Measurements from ENCODE around the gene RHOT2. TPM values are rescaled to one million over a fixed set of nuclear protein-coding genes. Genes with fewer than 3 reads are reported as not detected.
A peak's percentile ranks its signal among the peaks of the same experiment; 100 is the strongest.

The RHOT2 gene
- 10 to 100 TPM; 62.0 to 80.4 TPM for total RNA-seq

GRCh38 chr16:667780-668518, at the start of gene RHOT2:
RHOT2 (plus strand) TSS chr16:668132; CDS start chr16:668200, 68 bp downstream.
- peak within 1 kb of the TSS; percentile 68 to 78 for H3K27ac ChIP-seq
- peak; percentile 85 for ATAC-seq (ENCODE audit: insufficient number of reproducible peaks, low FRiP score, low read depth)
- H3K4me1 ChIP-seq (ENCODE audit: control insufficient read depth in 1 of 2, low read depth in 2 of 2), result peaks cover 7 to 19% of the 10 kb centered on the region in 2 donors
- H3K4me3 ChIP-seq, result peak within 1 kb of the TSS; percentile 91
- peak; percentile 80 for TF ChIP-seq CTCF (IDR thresholded peaks at IDR 0.05)
- peak; percentile 72 for DNase-seq (ENCODE audit: low spot score)
- no peaks in the 10 kb centered on the region for H3K27me3 ChIP-seq (replicated peaks; ENCODE audit: insufficient read depth)
- peaks cover 33% of the 10 kb centered on the region for H3K36me3 ChIP-seq
- no peaks in the 10 kb centered on the region for H3K9me3 ChIP-seq

GRCh38 chr16:619476-620100, 48.3 kb upstream of the RHOT2 start:
- TF ChIP-seq CTCF (IDR thresholded peaks at IDR 0.05), result no peak
- no peak for ATAC-seq (ENCODE audit: insufficient number of reproducible peaks, low FRiP score, low read depth)
- no peak for DNase-seq (ENCODE audit: low spot score)
- no peak overlapping the region for H3K27ac ChIP-seq
- H3K4me1 ChIP-seq (ENCODE audit: control insufficient read depth in 1 of 2, low read depth in 2 of 2), result no peaks in the 10 kb centered on the region
- H3K4me3 ChIP-seq, result no peak overlapping the region
- no peaks in the 10 kb centered on the region for H3K27me3 ChIP-seq (replicated peaks; ENCODE audit: insufficient read depth)
- H3K9me3 ChIP-seq, result no peaks in the 10 kb centered on the region
- H3K36me3 ChIP-seq, result no peaks in the 10 kb centered on the region

GRCh38 chr16:620700-621525, 47.0 kb upstream of the RHOT2 start:
- Histone ChIP-seq H3K36me3 (peaks cover 2% of the 10 kb centered on the region), H3K27ac (no peak overlapping the region), H3K27me3 (replicated peaks; ENCODE audit: insufficient read depth) (no peaks in the 10 kb centered on the region), H3K4me1 (ENCODE audit: control insufficient read depth in 1 of 2, low read depth in 2 of 2) (no peaks in the 10 kb centered on the region), H3K4me3 (no peak overlapping the region), H3K9me3 (no peaks in the 10 kb centered on the region)
- no peak for TF ChIP-seq CTCF (IDR thresholded peaks at IDR 0.05)
- DNase-seq (ENCODE audit: low spot score) (no peak), ATAC-seq (ENCODE audit: insufficient number of reproducible peaks, low FRiP score, low read depth) (no peak)

GRCh38 chr16:621526-622105, 46.3 kb upstream of the RHOT2 start:
- no peaks in the 10 kb centered on the region for H3K9me3 ChIP-seq
- H3K27me3 ChIP-seq (replicated peaks; ENCODE audit: insufficient read depth), result no peaks in the 10 kb centered on the region
- no peaks in the 10 kb centered on the region for H3K4me1 ChIP-seq (ENCODE audit: control insufficient read depth in 1 of 2, low read depth in 2 of 2)
- H3K27ac ChIP-seq, result no peak overlapping the region
- DNase-seq (ENCODE audit: low spot score) (no peak), ATAC-seq (ENCODE audit: insufficient number of reproducible peaks, low FRiP score, low read depth) (no peak)
- H3K4me3 ChIP-seq, result no peak overlapping the region
- TF ChIP-seq CTCF (IDR thresholded peaks at IDR 0.05), result no peak
- H3K36me3 ChIP-seq, result peaks cover 4% of the 10 kb centered on the region

GRCh38 chr16:622920-623280, 45.0 kb upstream of the RHOT2 start:
- no peak overlapping the region for H3K4me3 ChIP-seq
- H3K27me3 ChIP-seq (replicated peaks; ENCODE audit: insufficient read depth), result no peaks in the 10 kb centered on the region
- DNase-seq (ENCODE audit: low spot score), result no peak
- ATAC-seq (ENCODE audit: insufficient number of reproducible peaks, low FRiP score, low read depth), result no peak
- H3K27ac ChIP-seq, result no peak overlapping the region
- H3K4me1 ChIP-seq (ENCODE audit: control insufficient read depth in 1 of 2, low read depth in 2 of 2), result no peaks in the 10 kb centered on the region
- no peak for TF ChIP-seq CTCF (IDR thresholded peaks at IDR 0.05)
- H3K36me3 ChIP-seq, result peaks cover 10% of the 10 kb centered on the region
- H3K9me3 ChIP-seq, result no peaks in the 10 kb centered on the region

Data from thoracic aorta (tissue), 2 donors.